H7 (cell line): ENCODE results near the gene ERG. TPM values are rescaled to one million over a fixed set of nuclear protein-coding genes. Genes with fewer than 3 reads are reported as not detected.

Experiments
- total RNA-seq: library from RNA; depleted of rRNA; stranded (reverse); fragments of >200 nt; shearing (Covaris generic); gene quantifications from 2 replicates; pipeline ENCODE4 v1.2.3, GENCODE V29; 2014; rRNA removed

The ERG gene
- total RNA-seq, 1 experiment from 2014 or later = 1.5 TPM

Other genes with a start within 250 kb of the ERG start
- 0.33 TPM in 1 of 2 replicates, not detected in the other for gene KCNJ15, start 241.5 kb downstream of the ERG start, total RNA-seq